OCI-LY3 (cell line): ENCODE measurements around the gene ANO10.

Experiments
- CTCF ChIP-seq: fragments of 200-600, 300-600 bp; sonication (generic); IDR thresholded peaks from 2 replicates; pipeline ENCODE4 v1.5.1; 2014; ENCODE audit warnings: antibody characterized with exemption, low read length, low read depth
- EZH2phosphoT487 ChIP-seq: fragments of 200-600 bp; shearing (Covaris generic); IDR thresholded peaks from 2 replicates; pipeline ENCODE4 v1.6.1; 2018; ENCODE audit warnings: antibody characterized with exemption, mixed run types, low read depth

GRCh38 chr3:43619588-43619987 lies 2.2 kb downstream of the ANO10 start:
- no peak for TF ChIP-seq CTCF
- TF ChIP-seq EZH2phosphoT487, result no peak
